ENCODE measurements around the gene RBM42.

- TF ChIP-seq CTCF (conservative IDR thresholded peaks at IDR 0.05 in 1 of 2, IDR thresholded peaks at IDR 0.05 in 1 of 2; ENCODE audit: low read depth in 1 of 2, low read length in 2 of 2) (no peak), EZH2 (IDR thresholded peaks at IDR 0.05; ENCODE audit: low read length, missing control alignments) (no peak)
These were observed 12.8 kb downstream of the RBM42 start, which contains the start of gene ETV2 for GRCh38 chr19:35641515-35642151.
